IMR-90 (cell line): Measurements from ENCODE around the gene AUTS2. TPM values are rescaled to one million over a fixed set of nuclear protein-coding genes. Genes with fewer than 3 reads are reported as not detected.

Experiments
- ATAC-seq: fragments of 200-7000 bp; cut with Tn5 transposase; 2 replicates; pipeline ENCODE4 v1.9.1; 2020; ENCODE audit warnings: low read depth, mild to moderate bottlenecking, moderate library complexity
- BruUV-seq: library from RNA; stranded (reverse); fragments of 400-500 nt; replicated peaks from 2 replicates; lab custom pipeline; 2021; lab: Mats Ljungman, UMichigan
- CTCF ChIA-PET: fragments of 300-600 bp; formaldehyde crosslinking; extraction: SDS; loops from one replicate; lab custom pipeline; 2021; ENCODE audit warnings: antibody characterized with exemption; lab: Yijun Ruan, JAX
- POLR2A ChIA-PET: fragments of 300-600 bp; sonication (Branson Sonifier 250); formaldehyde crosslinking; loops from one replicate; lab custom pipeline; 2022; ENCODE audit warnings: antibody characterized with exemption; ENCODE audit not compliant: unreplicated experiment; lab: Charles Lee
- DNase-seq: peaks from one replicate; pipeline ENCODE4 v3.0.0; 2013
- H2AFZ ChIP-seq: replicated peaks from 2 replicates; pipeline ENCODE3; 2013; ENCODE audit warnings: low read length, mild to moderate bottlenecking; ENCODE audit not compliant: poor library complexity
- H2AK5ac ChIP-seq: 2 replicates; pipeline ENCODE4 v1.6.1; 2013; ENCODE audit warnings: low read depth, low read length, inconsistent platforms
- H2AK9ac ChIP-seq: replicated peaks from 2 replicates; pipeline ENCODE3; 2013; ENCODE audit warnings: mild to moderate bottlenecking, low read depth, low read length, moderate library complexity; ENCODE audit not compliant: poor library complexity
- H2BK120ac ChIP-seq: 2 replicates; pipeline ENCODE4 v1.6.1; 2013; ENCODE audit warnings: low read depth, low read length, inconsistent platforms
- H2BK15ac ChIP-seq: 3 replicates; pipeline ENCODE4 v1.6.1; 2013; ENCODE audit warnings: low read depth, low read length, inconsistent platforms
- H2BK20ac ChIP-seq: 2 replicates; pipeline ENCODE4 v1.6.1; 2013; ENCODE audit warnings: low read depth, mild to moderate bottlenecking, inconsistent platforms, low read length, moderate library complexity
- H2BK5ac ChIP-seq: 2 replicates; pipeline ENCODE4 v1.6.1; 2013; ENCODE audit warnings: mild to moderate bottlenecking, low read depth, low read length, inconsistent platforms; ENCODE audit not compliant: poor library complexity, severe bottlenecking
- H3K14ac ChIP-seq: replicated peaks from 2 replicates; pipeline ENCODE4 v1.6.1; 2013; ENCODE audit warnings: low read depth, low read length, inconsistent platforms
- H3K18ac ChIP-seq: 2 replicates; pipeline ENCODE4 v1.6.1; 2013; ENCODE audit warnings: low read depth, low read length, control low read depth
- H3K23ac ChIP-seq: 2 replicates; pipeline ENCODE4 v1.6.1; 2013; ENCODE audit warnings: low read depth, low read length, inconsistent platforms
- H3K27ac ChIP-seq: 2 replicates; pipeline ENCODE4 v1.5.1; 2013; ENCODE audit warnings: mild to moderate bottlenecking, control low read depth, low read length; ENCODE audit not compliant: insufficient read depth
- H3K27me3 ChIP-seq: 2 replicates; pipeline ENCODE4 v1.6.1; 2013; ENCODE audit warnings: low read length; ENCODE audit not compliant: control insufficient read depth, insufficient read depth
- H3K36me3 ChIP-seq: 2 replicates; pipeline ENCODE4 v1.6.1; 2013; ENCODE audit warnings: low read length, mixed read lengths; ENCODE audit not compliant: control insufficient read depth, insufficient read depth
- H3K4ac ChIP-seq: 2 replicates; pipeline ENCODE4 v1.6.1; 2013; ENCODE audit warnings: low read depth, low read length, inconsistent platforms
- H3K4me1 ChIP-seq: 2 replicates; pipeline ENCODE4 v1.6.1; 2013; ENCODE audit warnings: low read length, mixed read lengths; ENCODE audit not compliant: control insufficient read depth, insufficient read depth
- H3K4me2 ChIP-seq: 2 replicates; pipeline ENCODE4 v1.6.1; 2013; ENCODE audit warnings: low read depth, mild to moderate bottlenecking, control low read depth, low read length, moderate library complexity
- H3K4me3 ChIP-seq: 2 replicates; pipeline ENCODE4 v1.5.1; 2013; ENCODE audit warnings: low read depth, mild to moderate bottlenecking, control low read depth, low read length, moderate library complexity; ENCODE audit not compliant: insufficient read depth
- H3K56ac ChIP-seq: 2 replicates; pipeline ENCODE4 v1.6.1; 2013; ENCODE audit warnings: low read length, inconsistent platforms; ENCODE audit not compliant: insufficient read depth; ENCODE audit errors: extremely low read depth
- H3K79me1 ChIP-seq, 2 experiments: 2 replicates each; pipeline ENCODE4 v1.6.1; 2013; ENCODE audit warnings: low read length in 2 of 2, inconsistent platforms in 1 of 2, low read depth in 1 of 2
- H3K9ac ChIP-seq: 2 replicates; pipeline ENCODE4 v1.6.1; 2013; ENCODE audit warnings: low read depth, low read length, control low read depth
- H3K9me1 ChIP-seq: 2 replicates; pipeline ENCODE4 v1.6.1; 2013; ENCODE audit warnings: low read length, inconsistent platforms; ENCODE audit not compliant: insufficient read depth
- H3K9me3 ChIP-seq: 2 replicates; pipeline ENCODE4 v1.6.1; 2013; ENCODE audit warnings: low read length; ENCODE audit not compliant: control insufficient read depth, insufficient read depth
- H4K20me1 ChIP-seq: 2 replicates; pipeline ENCODE4 v1.6.1; 2013; ENCODE audit warnings: low read length, inconsistent platforms; ENCODE audit not compliant: insufficient read depth
- H4K5ac ChIP-seq: 2 replicates; pipeline ENCODE4 v1.6.1; 2013; ENCODE audit warnings: mild to moderate bottlenecking, low read depth, low read length, control low read depth
- H4K8ac ChIP-seq, 2 experiments: 2 replicates each; pipeline ENCODE4 v1.6.1; 2013; ENCODE audit warnings: low read depth in 2 of 2, low read length in 2 of 2, control low read depth in 1 of 2, inconsistent platforms in 1 of 2
- H4K91ac ChIP-seq: 2 replicates; pipeline ENCODE4 v1.6.1; 2013; ENCODE audit warnings: low read depth, low read length, inconsistent platforms; ENCODE audit not compliant: insufficient read depth
- CEBPB ChIP-seq: IDR thresholded peaks from 2 replicates; pipeline ENCODE4 v1.6.1; 2012; ENCODE audit warnings: low read depth, low read length, improper control_type of control experiment
- CHD1 ChIP-seq: IDR thresholded peaks from 2 replicates; pipeline ENCODE4 v1.6.1; 2012; ENCODE audit warnings: low read depth, low read length, improper control_type of control experiment
- FOS ChIP-seq: fragments of 150-350 bp; IDR thresholded peaks from 2 replicates; pipeline ENCODE4 v1.6.1; 2016; ENCODE audit warnings: low read depth, low read length
- MAFK ChIP-seq: IDR thresholded peaks from 2 replicates; pipeline ENCODE4 v1.6.1; 2012; ENCODE audit warnings: low read depth, low read length, improper control_type of control experiment
- MAZ ChIP-seq: IDR thresholded peaks from 2 replicates; pipeline ENCODE4 v1.6.1; 2012; ENCODE audit warnings: low read depth, mild to moderate bottlenecking, low read length, improper control_type of control experiment, moderate library complexity, borderline replicate concordance
- MXI1 ChIP-seq: IDR thresholded peaks from 2 replicates; pipeline ENCODE4 v1.6.1; 2012; ENCODE audit warnings: low read depth, mild to moderate bottlenecking, low read length, moderate library complexity, borderline replicate concordance
- NFE2L2 ChIP-seq: fragments of 150-350 bp; IDR thresholded peaks from 2 replicates; pipeline ENCODE4 v1.6.1; 2016; ENCODE audit warnings: low read depth, mild to moderate bottlenecking, low read length
- POLR2A ChIP-seq: IDR thresholded peaks from 2 replicates; pipeline ENCODE4 v1.6.1; 2012; ENCODE audit warnings: mild to moderate bottlenecking, low read depth, low read length
- RCOR1 ChIP-seq: IDR thresholded peaks from 2 replicates; pipeline ENCODE4 v1.6.1; 2012; ENCODE audit warnings: mild to moderate bottlenecking, low read length, improper control_type of control experiment; ENCODE audit not compliant: insufficient replicate concordance
- SMC3 ChIP-seq: fragments of 150-350 bp; IDR thresholded peaks from 2 replicates; pipeline ENCODE4 v1.6.1; 2016; ENCODE audit warnings: low read depth, mild to moderate bottlenecking, antibody characterized with exemption, low read length, moderate library complexity
- WGBS, 2 experiments: methylation state at CpG; one replicate each; pipeline versions ENCODE4 v1.1.5 to v1.1.7; 2013; ENCODE audit warnings: missing lambda C conversion rate in 2 of 2; ENCODE audit not compliant: insufficient read length in 1 of 2; ENCODE audit errors: extremely low coverage in 2 of 2; 5-methylcytosine and 5-hydroxymethylcytosine counted together
- dilution Hi-C: fragments of 300-500 bp; cut with HindIII; formaldehyde crosslinking; loops from one replicate; pipeline ENCODE4 v1.14.3; 2018; ENCODE audit warnings: low sequenced_read_pairs; ENCODE audit not compliant: unreplicated experiment
- in situ Hi-C: fragments of 300-500 bp; cut with MboI; formaldehyde crosslinking; loops from 3 replicates; pipeline ENCODE4 v1.14.3; 2019; ENCODE audit warnings: low sequenced_read_pairs, inconsistent platforms, mixed read lengths
- intact Hi-C: fragments of 100-400 bp; cut with micrococcal nuclease; formaldehyde crosslinking; loops from 2 replicates; pipeline ENCODE4 v1.10.0; 2022
- polyA plus RNA-seq, 3 experiments: library from polyadenylated mRNA; depleted of rRNA; stranded (reverse); fragments of >200 nt; gene quantifications; 2 replicates each; pipeline ENCODE4 v1.2.3, GENCODE V29; 2012; ENCODE audit warnings: low replicate concordance in 1 of 3
- total RNA-seq: library from RNA; depleted of rRNA; stranded (reverse); fragments of >200 nt; gene quantifications from 2 replicates; pipeline ENCODE4 v1.2.3, GENCODE V29; 2012
- TF ChIP-seq, protein P1 (sequence below): conservative IDR thresholded peaks from 2 replicates; pipeline ENCODE4 v1.5.1; 2012; ENCODE audit warnings: mild to moderate bottlenecking, low read depth, low read length, improper control_type of control experiment
- TF ChIP-seq, protein P2 (sequence below): fragments of 150-350 bp; IDR thresholded peaks from 2 replicates; pipeline ENCODE4 v1.6.1; 2016; ENCODE audit warnings: low read depth, mild to moderate bottlenecking, low read length, moderate library complexity, borderline replicate concordance

The AUTS2 gene
- total and polyA plus RNA-seq, 2 of the 4 experiments (the other 2 are of a cell fraction): 0.90 to 3.0 TPM

DNA sequence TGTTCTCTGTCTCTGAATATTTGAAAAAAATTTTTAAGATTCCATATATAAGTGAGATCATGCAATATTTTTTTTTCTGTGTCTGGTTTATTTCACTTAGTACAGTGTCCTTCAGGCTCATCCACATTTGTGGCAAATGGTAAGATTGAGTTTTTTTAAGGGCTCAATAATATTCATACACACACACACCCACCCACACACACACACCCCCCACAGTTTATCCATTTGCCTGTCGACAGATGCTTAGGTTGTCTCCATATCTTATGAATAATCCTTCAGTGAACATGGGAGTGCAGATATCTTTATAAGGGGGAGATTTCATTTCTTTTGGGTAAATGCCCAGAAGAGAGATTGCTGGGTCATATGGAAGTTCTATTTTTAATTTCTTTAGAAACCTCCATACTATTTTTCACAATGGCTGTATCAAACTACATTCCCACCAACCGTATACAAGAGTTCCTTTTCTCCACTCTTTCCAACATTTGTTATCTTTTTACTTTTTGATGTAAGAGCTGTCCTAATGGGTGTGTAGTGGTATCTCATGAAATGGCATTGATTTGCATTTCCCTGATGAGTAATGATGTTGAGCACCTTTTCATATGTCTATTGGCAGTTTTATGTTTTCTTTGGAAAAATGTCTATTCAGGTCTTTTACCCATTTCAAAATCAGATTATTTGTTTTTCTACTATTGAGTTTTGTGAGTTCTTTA, 35.0 kb downstream of the AUTS2 start:
- H4K20me1 ChIP-seq: no peaks in the 10 kb centered on the region
- H3K9ac ChIP-seq: no peak overlapping the region
- ATAC-seq (no peak), DNase-seq (no peak)
- H3K4me3 ChIP-seq: no peak overlapping the region
- H3K9me1 ChIP-seq: no peaks in the 10 kb centered on the region
- in situ Hi-C loops (no loop called here), dilution Hi-C loops (no loop called here), intact Hi-C loops (no loop called here)
- no peaks in the 10 kb centered on the region for H3K9me3 ChIP-seq
- H2AK9ac ChIP-seq: no peak overlapping the region
- H3K23ac ChIP-seq: no peak overlapping the region
- no TSS peak for BruUV-seq
- no peak overlapping the region for H2AK5ac ChIP-seq
- no peak overlapping the region for H3K18ac ChIP-seq
- ChIA-PET CTCF (no interaction called here), POLR2A (no interaction called here)
- H4K8ac ChIP-seq: no peak overlapping the region
- H3K14ac ChIP-seq: no peak overlapping the region
- H4K5ac ChIP-seq: no peak overlapping the region
- H3K4me2 ChIP-seq: no peak overlapping the region
- H2BK20ac ChIP-seq: no peak overlapping the region
- no peak overlapping the region for H3K56ac ChIP-seq
- no peak overlapping the region for H2BK120ac ChIP-seq
- no peak overlapping the region for H2BK15ac ChIP-seq
- no peak overlapping the region for H3K27ac ChIP-seq
- no peaks in the 10 kb centered on the region for H3K4me1 ChIP-seq
- WGBS, 2 experiments: no CpG with 5 or more reads among the region's 2 CpGs
- H3K27me3 ChIP-seq: no peaks in the 10 kb centered on the region
- H3K4ac ChIP-seq: no peak overlapping the region
- H4K91ac ChIP-seq: no peak overlapping the region
- TF ChIP-seq FOS: no peak
- TF ChIP-seq MAZ: no peak
- TF ChIP-seq RCOR1: no peak
- TF ChIP-seq CHD1: no peak
- TF ChIP-seq CEBPB: no peak
- TF ChIP-seq, protein P1, sequence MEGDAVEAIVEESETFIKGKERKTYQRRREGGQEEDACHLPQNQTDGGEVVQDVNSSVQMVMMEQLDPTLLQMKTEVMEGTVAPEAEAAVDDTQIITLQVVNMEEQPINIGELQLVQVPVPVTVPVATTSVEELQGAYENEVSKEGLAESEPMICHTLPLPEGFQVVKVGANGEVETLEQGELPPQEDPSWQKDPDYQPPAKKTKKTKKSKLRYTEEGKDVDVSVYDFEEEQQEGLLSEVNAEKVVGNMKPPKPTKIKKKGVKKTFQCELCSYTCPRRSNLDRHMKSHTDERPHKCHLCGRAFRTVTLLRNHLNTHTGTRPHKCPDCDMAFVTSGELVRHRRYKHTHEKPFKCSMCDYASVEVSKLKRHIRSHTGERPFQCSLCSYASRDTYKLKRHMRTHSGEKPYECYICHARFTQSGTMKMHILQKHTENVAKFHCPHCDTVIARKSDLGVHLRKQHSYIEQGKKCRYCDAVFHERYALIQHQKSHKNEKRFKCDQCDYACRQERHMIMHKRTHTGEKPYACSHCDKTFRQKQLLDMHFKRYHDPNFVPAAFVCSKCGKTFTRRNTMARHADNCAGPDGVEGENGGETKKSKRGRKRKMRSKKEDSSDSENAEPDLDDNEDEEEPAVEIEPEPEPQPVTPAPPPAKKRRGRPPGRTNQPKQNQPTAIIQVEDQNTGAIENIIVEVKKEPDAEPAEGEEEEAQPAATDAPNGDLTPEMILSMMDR: no peak
- no peak for TF ChIP-seq NFE2L2
- TF ChIP-seq, protein P2, sequence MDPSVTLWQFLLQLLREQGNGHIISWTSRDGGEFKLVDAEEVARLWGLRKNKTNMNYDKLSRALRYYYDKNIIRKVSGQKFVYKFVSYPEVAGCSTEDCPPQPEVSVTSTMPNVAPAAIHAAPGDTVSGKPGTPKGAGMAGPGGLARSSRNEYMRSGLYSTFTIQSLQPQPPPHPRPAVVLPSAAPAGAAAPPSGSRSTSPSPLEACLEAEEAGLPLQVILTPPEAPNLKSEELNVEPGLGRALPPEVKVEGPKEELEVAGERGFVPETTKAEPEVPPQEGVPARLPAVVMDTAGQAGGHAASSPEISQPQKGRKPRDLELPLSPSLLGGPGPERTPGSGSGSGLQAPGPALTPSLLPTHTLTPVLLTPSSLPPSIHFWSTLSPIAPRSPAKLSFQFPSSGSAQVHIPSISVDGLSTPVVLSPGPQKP: no peak
- no peak for TF ChIP-seq SMC3
- no peak for TF ChIP-seq POLR2A
- TF ChIP-seq MAFK: no peak
- no peak for TF ChIP-seq MXI1
- no peaks in the 10 kb centered on the region for H3K79me1 ChIP-seq
- H3K36me3 ChIP-seq: no peaks in the 10 kb centered on the region
- no peak overlapping the region for H2AFZ ChIP-seq
- H2BK5ac ChIP-seq: no peak overlapping the region
